KOPT-K1 (cell line): ENCODE results near the gene SCN4B.
"Not testable (repeated sequence)": the region's sequence is repeated elsewhere in the genome, so short reads cannot be mapped to it uniquely, and the experiment has no call there.

Source experiments
- H3K27ac ChIP-seq: fragments of 200-600 bp; sonication (generic); 2 replicates; pipeline ENCODE4 v1.5.1; 2016; ENCODE audit warnings: antibody characterized with exemption, mild to moderate bottlenecking, low read depth, low read length; ENCODE audit not compliant: poor library complexity, severe bottlenecking
- H3K36me3 ChIP-seq: fragments of 200-600 bp; sonication (generic); 2 replicates; pipeline ENCODE4 v1.5.1; 2017; ENCODE audit warnings: antibody characterized with exemption, mild to moderate bottlenecking, low read length, moderate library complexity; ENCODE audit not compliant: insufficient read depth
- H3K9me3 ChIP-seq: fragments of 200-600 bp; sonication (generic); 2 replicates; pipeline ENCODE4 v1.5.1; 2017; ENCODE audit warnings: antibody characterized with exemption, low read length, mild to moderate bottlenecking; ENCODE audit not compliant: insufficient read depth, poor library complexity, severe bottlenecking

SCN4B gene

DNA sequence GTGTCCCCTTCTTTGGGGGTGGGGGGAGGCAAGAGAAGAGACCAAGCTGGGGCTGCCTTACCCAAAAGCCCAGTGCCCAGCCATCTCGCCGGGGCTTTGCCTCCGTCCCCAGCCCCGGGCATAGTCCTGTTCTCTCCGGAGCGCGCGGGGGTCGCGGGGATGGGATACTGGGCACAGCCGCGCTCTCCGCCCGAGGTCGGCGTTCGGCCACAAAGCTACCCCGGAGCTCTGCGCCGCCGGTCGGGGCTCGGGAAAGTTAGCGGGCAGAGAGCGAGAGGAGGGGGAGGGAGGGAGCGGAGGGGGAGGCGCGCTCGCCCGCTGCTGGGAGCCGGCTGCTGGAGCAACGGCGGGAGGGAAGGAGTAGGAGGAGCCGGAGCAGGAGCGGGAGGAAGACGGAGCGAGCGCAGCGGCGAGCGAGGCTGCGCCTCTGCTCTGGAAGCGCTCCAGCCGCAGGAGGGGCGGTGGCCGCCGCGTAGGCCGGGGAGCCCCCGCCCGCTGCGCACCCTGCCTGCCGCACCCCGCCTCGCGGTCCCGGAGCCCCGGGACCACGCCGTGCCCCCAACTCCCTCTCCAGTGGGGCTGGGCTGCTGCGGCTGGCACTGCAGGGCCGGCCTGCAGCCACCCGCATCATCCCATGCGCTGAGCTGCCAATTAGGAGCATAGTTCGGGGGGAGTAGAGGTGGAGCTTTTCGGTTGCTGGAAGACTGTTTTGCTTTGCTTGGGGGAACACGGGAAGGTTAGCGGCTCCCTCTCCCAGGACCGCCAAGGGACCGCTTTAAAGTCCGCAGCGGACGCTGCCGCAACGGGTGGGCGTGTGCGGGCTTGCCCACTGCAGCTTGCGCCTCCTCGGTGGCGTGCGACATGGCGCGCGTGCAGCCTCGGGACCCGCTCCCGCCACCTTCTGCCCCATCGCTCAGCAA is at the start of gene SCN4B:
TSS of gene SCN4B (minus strand) at position 272 of the 920 bp plus-strand sequence. CDS start at position 122, 150 bp downstream.
- H3K36me3 ChIP-seq = no peaks in the 10 kb centered on the region
- H3K27ac ChIP-seq = no peak within 1 kb of the TSS
- H3K9me3 ChIP-seq = no peaks in the 10 kb centered on the region

DNA sequence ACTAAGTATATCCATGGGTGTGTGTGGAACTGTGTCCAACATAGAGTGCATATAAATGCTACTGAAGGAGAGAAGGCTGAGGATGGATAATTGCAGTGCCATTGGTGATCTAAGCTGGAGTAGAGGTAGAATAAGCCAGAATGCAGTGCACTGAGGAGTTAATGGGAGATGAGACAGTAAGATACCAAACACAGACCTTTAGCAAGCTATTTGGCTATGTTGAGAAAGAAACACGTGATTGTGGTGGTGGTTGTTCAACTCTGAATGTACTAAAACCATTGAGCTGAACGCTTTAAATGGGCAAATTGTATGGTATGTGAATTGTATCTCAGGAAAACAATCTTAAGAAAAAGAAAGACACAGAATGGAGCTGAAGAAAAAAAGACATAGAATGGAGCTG is 49.3 kb upstream of the SCN4B start:
- Histone ChIP-seq H3K36me3 (no peaks in the 10 kb centered on the region), H3K9me3 (no peaks in the 10 kb centered on the region), H3K27ac (peak overlapping the region; percentile 26)

GRCh38 chr11:118200901-118201680 is 48.5 kb upstream of the SCN4B start:
- Histone ChIP-seq H3K9me3 (no peaks in the 10 kb centered on the region), H3K27ac (no peak overlapping the region), H3K36me3 (no peaks in the 10 kb centered on the region)

- Histone ChIP-seq H3K9me3 (no peaks in the 10 kb centered on the region), H3K36me3 (no peaks in the 10 kb centered on the region), H3K27ac (no peak overlapping the region)
These were observed 47.9 kb upstream of the SCN4B start for GRCh38 chr11:118200497-118200896.

GRCh38 chr11:118199135-118199534 is 46.5 kb upstream of the SCN4B start:
- Histone ChIP-seq H3K27ac (no peak overlapping the region), H3K36me3 (no peaks in the 10 kb centered on the region), H3K9me3 (no peaks in the 10 kb centered on the region)

DNA sequence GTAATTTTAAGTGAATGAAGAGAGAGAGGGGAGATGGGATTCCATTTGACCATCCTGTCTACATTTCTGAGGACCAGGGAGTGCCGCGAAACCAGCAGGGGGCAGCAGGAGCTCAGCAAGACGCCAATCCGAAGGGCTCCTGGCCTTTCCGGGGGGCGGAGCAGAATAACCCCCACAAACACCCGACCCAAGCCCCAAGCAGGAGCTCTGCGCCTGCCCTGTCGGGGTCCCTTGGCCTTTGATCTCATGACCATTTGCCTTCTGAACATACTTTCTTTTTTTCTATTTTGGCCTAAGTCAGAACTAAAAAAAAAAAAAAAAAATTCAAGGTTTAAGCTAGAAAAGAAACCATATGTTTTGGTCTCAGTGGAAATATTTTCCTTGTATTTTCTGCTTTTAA is 45.7 kb upstream of the SCN4B start:
- no peak overlapping the region for H3K27ac ChIP-seq
- no peaks in the 10 kb centered on the region for H3K36me3 ChIP-seq
- H3K9me3 ChIP-seq = no peaks in the 10 kb centered on the region

- Histone ChIP-seq H3K9me3 (no peaks in the 10 kb centered on the region), H3K27ac (no peak overlapping the region), H3K36me3 (no peaks in the 10 kb centered on the region)
These were observed 42.4 kb upstream of the SCN4B start for GRCh38 chr11:118194835-118195627.

DNA sequence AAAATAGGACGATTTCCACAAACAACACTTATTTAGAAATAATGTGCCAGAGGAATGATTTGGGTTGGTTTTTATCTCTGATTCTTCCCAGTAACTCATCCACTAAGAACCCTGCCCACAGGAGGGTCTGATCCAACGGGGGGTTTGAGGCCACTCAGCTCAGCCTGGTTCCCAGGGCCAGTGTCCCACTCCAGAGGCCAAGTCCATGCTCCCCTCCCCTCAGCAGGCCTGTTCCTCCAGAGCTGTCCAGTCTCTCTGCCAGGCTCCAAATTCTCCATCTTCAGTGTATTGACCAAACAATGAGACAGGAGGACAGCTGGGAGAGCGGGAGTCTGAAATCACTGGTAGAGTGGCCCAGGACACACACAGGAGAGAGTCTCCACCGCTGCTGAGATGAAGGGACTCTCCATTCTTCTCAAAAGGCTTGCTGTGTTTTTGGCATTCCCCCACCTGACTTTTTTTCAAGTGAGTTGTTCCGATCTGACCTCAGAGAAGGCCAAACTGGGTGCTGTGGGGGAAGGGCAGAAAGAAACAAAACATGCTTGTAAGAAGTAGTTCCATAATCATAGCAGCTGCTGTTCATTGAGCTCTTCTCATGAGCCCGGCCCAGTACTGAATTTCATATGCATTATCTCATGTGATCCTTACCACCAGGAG is 41.4 kb upstream of the SCN4B start:
- Histone ChIP-seq H3K36me3 (no peaks in the 10 kb centered on the region), H3K27ac (no peak overlapping the region), H3K9me3 (no peaks in the 10 kb centered on the region)

GRCh38 chr11:118192817-118193216 is 40.2 kb upstream of the SCN4B start:
- not testable (repeated sequence) for H3K27ac ChIP-seq, H3K9me3 ChIP-seq, H3K36me3 ChIP-seq

GRCh38 chr11:118190942-118191506 is 38.4 kb upstream of the SCN4B start:
- H3K27ac ChIP-seq, H3K36me3 ChIP-seq, H3K9me3 ChIP-seq: not testable (repeated sequence)

DNA sequence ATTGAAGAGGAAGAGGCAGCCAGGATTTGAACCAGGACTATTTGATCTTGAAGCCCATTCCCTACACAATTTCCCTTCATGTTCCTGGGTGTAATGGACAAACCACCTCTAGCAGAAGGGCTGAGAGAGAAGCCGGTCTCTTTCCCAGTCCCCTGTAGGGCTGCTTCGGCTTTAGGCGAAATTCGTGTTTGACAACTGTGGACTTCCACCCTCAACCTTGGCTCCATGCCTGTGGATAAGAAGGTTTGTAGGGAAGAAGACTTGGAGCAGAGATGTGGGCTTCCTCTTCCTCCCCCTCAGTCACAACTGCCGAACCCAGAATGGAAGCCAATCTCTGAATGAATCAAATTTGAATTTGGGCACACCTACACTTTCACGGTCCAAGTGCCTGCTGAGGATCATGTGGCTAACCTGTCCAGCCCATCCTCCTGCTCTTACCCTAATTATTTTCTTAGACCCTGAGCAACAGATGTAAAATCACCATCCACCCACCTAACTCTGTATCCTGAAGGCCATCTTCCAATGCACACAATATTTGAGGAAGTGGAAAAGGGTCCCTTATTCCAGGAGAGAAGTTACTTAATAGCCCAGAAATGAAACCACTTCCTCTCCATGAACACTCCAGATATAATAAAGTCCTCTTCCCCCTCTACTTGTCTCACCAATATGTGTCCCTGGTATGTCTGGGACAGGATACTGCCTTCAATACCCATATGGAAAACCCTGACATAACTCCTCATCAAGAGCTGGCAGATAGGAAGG is 33.9 kb upstream of the SCN4B start:
- Histone ChIP-seq H3K9me3 (no peaks in the 10 kb centered on the region), H3K27ac (no peak overlapping the region), H3K36me3 (no peaks in the 10 kb centered on the region)

DNA sequence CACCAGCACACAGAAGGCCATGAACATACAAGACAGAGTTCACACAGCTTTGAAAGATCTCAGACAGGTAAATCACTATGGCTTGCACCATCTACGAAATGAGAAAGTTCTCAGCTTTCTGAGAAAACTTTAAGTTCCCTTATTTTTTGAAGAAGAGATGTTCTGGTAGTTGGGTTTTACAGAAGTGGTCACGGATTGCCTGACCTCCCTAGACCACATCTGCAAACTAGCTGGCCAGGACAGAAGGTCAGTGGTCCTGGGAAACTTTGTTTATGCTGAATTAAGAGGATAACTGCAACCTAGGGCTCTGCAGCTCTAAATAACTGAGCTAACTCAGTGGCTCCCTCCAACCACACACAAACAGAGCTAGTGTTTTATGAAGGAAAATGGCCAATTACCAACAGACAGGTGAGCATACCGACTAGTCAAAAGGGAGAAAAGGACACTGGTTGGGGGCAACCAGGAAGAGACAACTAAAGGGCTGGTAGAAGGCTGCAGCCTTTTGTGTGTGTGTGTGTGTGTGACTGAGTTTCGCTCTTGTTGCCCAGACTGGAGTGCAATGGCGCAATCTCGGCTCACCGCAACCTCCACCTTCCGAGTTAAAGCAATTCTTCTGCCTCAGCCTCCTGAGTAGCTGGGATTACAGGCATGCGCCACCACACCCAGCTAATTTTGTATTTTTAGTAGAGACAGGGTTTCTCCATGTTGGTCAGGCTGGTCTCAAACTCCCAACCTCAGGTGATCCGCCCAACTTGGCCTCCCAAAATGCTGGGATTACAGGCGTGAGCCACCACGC is 32.4 kb upstream of the SCN4B start:
- H3K27ac ChIP-seq = no peak overlapping the region
- no peaks in the 10 kb centered on the region for H3K36me3 ChIP-seq
- H3K9me3 ChIP-seq = no peaks in the 10 kb centered on the region

DNA sequence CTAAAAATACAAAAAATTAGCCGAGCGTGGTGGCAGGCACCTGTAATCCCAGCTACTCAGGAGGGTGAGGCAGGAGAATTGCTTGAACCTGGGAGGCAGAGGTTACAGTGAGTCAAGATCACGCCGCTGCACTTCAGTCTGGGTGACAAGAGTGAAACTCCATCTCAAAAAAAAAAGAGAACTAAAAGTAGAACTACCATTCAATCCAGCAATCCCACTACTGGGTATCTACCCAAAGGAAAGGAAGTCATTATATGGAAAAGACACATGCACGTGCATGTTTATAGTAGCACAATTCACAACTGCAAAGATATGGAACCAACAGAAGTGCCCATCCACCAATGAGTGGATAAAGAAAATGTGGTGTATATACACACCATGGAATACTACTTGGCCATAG is 31.1 kb upstream of the SCN4B start:
- H3K36me3 ChIP-seq, H3K27ac ChIP-seq, H3K9me3 ChIP-seq: not testable (repeated sequence)
